GM18867 (cell line): ENCODE measurements around the gene IL6.
"Not testable (repeated sequence)": the region's sequence is repeated elsewhere in the genome, so short reads cannot be mapped to it uniquely, and the experiment has no call there.

Experiments
- ATAC-seq: cut with Tn5 transposase; IDR thresholded peaks from one replicate; pipeline ENCODE4 v1.9.1; 2021; ENCODE audit warnings: mild to moderate bottlenecking, moderate library complexity; ENCODE audit not compliant: unreplicated experiment

IL6 gene

GRCh38 chr7:22779730-22780323, 52.8 kb downstream of the IL6 start:
- ATAC-seq: not testable (repeated sequence)

- no peak for ATAC-seq
Measured at GRCh38 chr7:22781230-22781711, 54.3 kb downstream of the IL6 start.
